IgD-negative memory B cell (primary cell): ENCODE results near the gene ZNF101. TPM values are rescaled to one million over a fixed set of nuclear protein-coding genes. Genes with fewer than 3 reads are reported as not detected.
A peak's percentile ranks its signal among the peaks of the same experiment; 100 is the strongest.

ENCODE experiments used
- H3K27ac Mint-ChIP-seq, 3 donors: one replicate each; pipeline ENCODE4 v1.8.0; 2020 to 2022; ENCODE audit warnings: mild to moderate bottlenecking in 3 of 3, mixed read lengths in 3 of 3, moderate library complexity in 1 of 3
- H3K27me3 Mint-ChIP-seq: one replicate; pipeline ENCODE4 v1.8.0; 2021; ENCODE audit warnings: mixed read lengths
- H3K36me3 Mint-ChIP-seq: one replicate; pipeline ENCODE4 v1.8.0; 2020; ENCODE audit warnings: mild to moderate bottlenecking, mixed read lengths
- H3K4me1 Mint-ChIP-seq, 3 donors: one replicate each; pipeline ENCODE4 v1.8.0; 2020 to 2022; ENCODE audit warnings: mixed read lengths in 3 of 3, mild to moderate bottlenecking in 1 of 3
- H3K4me3 Mint-ChIP-seq, 4 donors: one replicate each; pipeline ENCODE4 v1.8.0; 2020 to 2022; ENCODE audit warnings: mild to moderate bottlenecking in 4 of 4, mixed read lengths in 4 of 4, moderate library complexity in 3 of 4
- H3K9me3 Mint-ChIP-seq, 3 donors: one replicate each; pipeline ENCODE4 v1.8.0; 2020 to 2021; ENCODE audit warnings: mixed read lengths in 3 of 3, mild to moderate bottlenecking in 1 of 3
- polyA plus RNA-seq: library from polyadenylated mRNA; unstranded; fragments of 300-500 nt; fragmentation: Illumina TruSeq; gene quantifications from one replicate; pipeline ENCODE4 v1.2.3, GENCODE V29; 2021

ZNF101 gene
- polyA plus RNA-seq, 1 donor from 2014 or later = 32.2 TPM

GRCh38 chr19:19649580-19649995 lies 19.1 kb upstream of the ZNF101 start:
- Mint-ChIP-seq H3K9me3 (no peaks in the 10 kb centered on the region), H3K27me3 (peaks cover 1% of the 10 kb centered on the region), H3K27ac (peak overlapping the region in 2 of 3 donors; percentile 57 to 85), H3K4me3 (peak overlapping the region in 1 of 4 donors; percentile 27), H3K36me3 (peaks cover 5% of the 10 kb centered on the region), H3K4me1 (peaks cover 0 to 1% (median 0%) of the 10 kb centered on the region in 3 donors)

GRCh38 chr19:19650331-19650730 lies 18.3 kb upstream of the ZNF101 start:
- peaks cover 1% of the 10 kb centered on the region for H3K27me3 Mint-ChIP-seq
- H3K4me1 Mint-ChIP-seq = peaks cover 0 to 1% (median 0%) of the 10 kb centered on the region in 3 donors
- no peak overlapping the region for H3K27ac Mint-ChIP-seq
- no peak overlapping the region for H3K4me3 Mint-ChIP-seq
- H3K9me3 Mint-ChIP-seq = no peaks in the 10 kb centered on the region
- peaks cover 5% of the 10 kb centered on the region for H3K36me3 Mint-ChIP-seq

- Mint-ChIP-seq H3K27me3 (peaks cover 1% of the 10 kb centered on the region), H3K36me3 (peaks cover 5% of the 10 kb centered on the region), H3K4me3 (no peak overlapping the region), H3K9me3 (no peaks in the 10 kb centered on the region), H3K27ac (no peak overlapping the region), H3K4me1 (peaks cover 0 to 1% (median 0%) of the 10 kb centered on the region in 3 donors)
Measured at GRCh38 chr19:19651076-19651475, 17.6 kb upstream of the ZNF101 start.

- Mint-ChIP-seq H3K4me3 (peak overlapping the region in 1 of 4 donors; percentile 65), H3K9me3 (no peaks in the 10 kb centered on the region), H3K27ac (peak overlapping the region in 1 of 3 donors; percentile 50), H3K4me1 (peaks cover 0 to 1% (median 0%) of the 10 kb centered on the region in 3 donors), H3K27me3 (peaks cover 1% of the 10 kb centered on the region), H3K36me3 (peaks cover 5% of the 10 kb centered on the region)
Measured at GRCh38 chr19:19652482-19653295, 15.9 kb upstream of the ZNF101 start.

GRCh38 chr19:19653597-19654147 lies 15.0 kb upstream of the ZNF101 start:
- Mint-ChIP-seq H3K27ac (no peak overlapping the region), H3K36me3 (peaks cover 5% of the 10 kb centered on the region), H3K9me3 (no peaks in the 10 kb centered on the region), H3K4me1 (peaks cover 0 to 5% (median 3%) of the 10 kb centered on the region in 3 donors), H3K27me3 (peaks cover 1% of the 10 kb centered on the region), H3K4me3 (no peak overlapping the region)

- Mint-ChIP-seq H3K4me3 (no peak overlapping the region), H3K27ac (peak overlapping the region in 1 of 3 donors; percentile 81), H3K9me3 (no peaks in the 10 kb centered on the region), H3K4me1 (peaks cover 0 to 5% (median 3%) of the 10 kb centered on the region in 3 donors), H3K36me3 (peaks cover 5% of the 10 kb centered on the region), H3K27me3 (peaks cover 1% of the 10 kb centered on the region)
Measured at GRCh38 chr19:19654441-19654840, 14.2 kb upstream of the ZNF101 start.

- Mint-ChIP-seq H3K27ac (peak overlapping the region in 1 of 3 donors; percentile 81), H3K27me3 (peaks cover 1% of the 10 kb centered on the region), H3K4me1 (peaks cover 0 to 5% (median 3%) of the 10 kb centered on the region in 3 donors), H3K9me3 (no peaks in the 10 kb centered on the region), H3K36me3 (peaks cover 5% of the 10 kb centered on the region), H3K4me3 (no peak overlapping the region)
Measured at GRCh38 chr19:19655051-19655594, 13.5 kb upstream of the ZNF101 start.

- H3K36me3 Mint-ChIP-seq = peaks cover 5% of the 10 kb centered on the region
- no peak overlapping the region for H3K27ac Mint-ChIP-seq
- peaks cover 1% of the 10 kb centered on the region for H3K27me3 Mint-ChIP-seq
- peak overlapping the region in 1 of 4 donors; percentile 32 for H3K4me3 Mint-ChIP-seq
- H3K9me3 Mint-ChIP-seq = no peaks in the 10 kb centered on the region
- peaks cover 0 to 5% (median 3%) of the 10 kb centered on the region in 3 donors for H3K4me1 Mint-ChIP-seq
Measured at GRCh38 chr19:19655641-19656343, 12.8 kb upstream of the ZNF101 start.

GRCh38 chr19:19656451-19657396 lies 11.9 kb upstream of the ZNF101 start:
- peak overlapping the region in 1 of 4 donors; percentile 9 for H3K4me3 Mint-ChIP-seq
- peak overlapping the region in 1 of 3 donors; percentile 21 for H3K27ac Mint-ChIP-seq
- peaks cover 1% of the 10 kb centered on the region for H3K27me3 Mint-ChIP-seq
- peaks cover 5% of the 10 kb centered on the region for H3K36me3 Mint-ChIP-seq
- H3K4me1 Mint-ChIP-seq = peaks cover 6 to 10% (median 10%) of the 10 kb centered on the region in 3 donors
- H3K9me3 Mint-ChIP-seq = no peaks in the 10 kb centered on the region

- H3K27ac Mint-ChIP-seq = no peak overlapping the region
Measured at GRCh38 chr19:19657397-19657783, 11.2 kb upstream of the ZNF101 start.

GRCh38 chr19:19659646-19660245 lies 8.9 kb upstream of the ZNF101 start:
- H3K4me1 Mint-ChIP-seq = peaks cover 18 to 23% (median 22%) of the 10 kb centered on the region in 3 donors
- no peaks in the 10 kb centered on the region for H3K36me3 Mint-ChIP-seq
- no peaks in the 10 kb centered on the region for H3K9me3 Mint-ChIP-seq
- peak overlapping the region in 2 of 3 donors; percentile 81 to 99 for H3K27ac Mint-ChIP-seq
- no peak overlapping the region for H3K4me3 Mint-ChIP-seq
- no peaks in the 10 kb centered on the region for H3K27me3 Mint-ChIP-seq

More at GRCh38 chr19:19657397-19657783, 11.2 kb upstream of the ZNF101 start:
- Mint-ChIP-seq H3K36me3 (peaks cover 5% of the 10 kb centered on the region), H3K27me3 (peaks cover 1% of the 10 kb centered on the region), H3K4me1 (peaks cover 13 to 17% (median 14%) of the 10 kb centered on the region in 3 donors), H3K9me3 (no peaks in the 10 kb centered on the region), H3K4me3 (peak overlapping the region in 1 of 4 donors; percentile 9)

- Mint-ChIP-seq H3K27me3 (no peaks in the 10 kb centered on the region), H3K27ac (peak overlapping the region; percentile 94 to 99 (median 98)), H3K4me1 (peaks cover 18 to 23% (median 22%) of the 10 kb centered on the region in 3 donors), H3K4me3 (peak overlapping the region; percentile 89 to 98 (median 94)), H3K36me3 (no peaks in the 10 kb centered on the region), H3K9me3 (no peaks in the 10 kb centered on the region)
Measured at GRCh38 chr19:19661141-19661674, 7.4 kb upstream of the ZNF101 start.

GRCh38 chr19:19661675-19662251 lies 6.9 kb upstream of the ZNF101 start:
- Mint-ChIP-seq H3K9me3 (no peaks in the 10 kb centered on the region), H3K4me3 (peak overlapping the region; percentile 89 to 98 (median 94)), H3K27me3 (no peaks in the 10 kb centered on the region), H3K27ac (peak overlapping the region; percentile 94 to 99 (median 98)), H3K4me1 (peaks cover 19 to 24% (median 23%) of the 10 kb centered on the region in 3 donors), H3K36me3 (no peaks in the 10 kb centered on the region)
